Measurements from ENCODE around the gene POC1B. TPM values are rescaled to one million over a fixed set of nuclear protein-coding genes. Genes with fewer than 3 reads are reported as not detected.

Gene POC1B
- total RNA-seq, 1 donor from 2014 or later, result 13.1 TPM

GRCh38 chr12:89539426-89540223 is 13.8 kb upstream of the POC1B start:
- DNase-seq (ENCODE audit: low read depth in 2 of 2), result no peak

- no peak for DNase-seq (ENCODE audit: low read depth in 2 of 2)
Measured at GRCh38 chr12:89538897-89539296, 13.1 kb upstream of the POC1B start.

GRCh38 chr12:89537389-89537788 is 11.5 kb upstream of the POC1B start:
- DNase-seq (ENCODE audit: low read depth in 2 of 2), result no peak

GRCh38 chr12:89529738-89530137 is 3.9 kb upstream of the POC1B start:
- DNase-seq (ENCODE audit: low read depth in 2 of 2), result peak; percentile 72 to 73

GRCh38 chr12:89528434-89528833 is 2.6 kb upstream of the POC1B start:
- no peak for DNase-seq (ENCODE audit: low read depth in 2 of 2)

GRCh38 chr12:89525305-89525823 is 483 bp downstream of the POC1B start:
- DNase-seq (ENCODE audit: low read depth in 2 of 2), result peak in 1 of 2 donors; percentile 31

- peak; percentile 90 to 94 for DNase-seq (ENCODE audit: low read depth in 2 of 2)
Measured at GRCh38 chr12:89524541-89525304, 1.1 kb downstream of the POC1B start, which contains the start of gene GALNT4. Gene GALNT4, minus strand, starts transcription at chr12:89524796. Its CDS starts 247 bp downstream, at chr12:89524549.

- peak in 1 of 2 donors; percentile 29 for DNase-seq (ENCODE audit: low read depth in 2 of 2)
Measured at GRCh38 chr12:89523843-89524540, 1.9 kb downstream of the POC1B start.

- DNase-seq (ENCODE audit: low read depth in 2 of 2), result no peak
Measured at GRCh38 chr12:89523393-89523792, 2.5 kb downstream of the POC1B start.

- DNase-seq (ENCODE audit: low read depth in 2 of 2), result peak in 1 of 2 donors; percentile 52
Measured at GRCh38 chr12:89521364-89522223, 4.3 kb downstream of the POC1B start.

- no peak for DNase-seq (ENCODE audit: low read depth in 2 of 2)
Measured at GRCh38 chr12:89517720-89518119, 8.1 kb downstream of the POC1B start.

- DNase-seq (ENCODE audit: low read depth in 2 of 2), result no peak
Measured at GRCh38 chr12:89516633-89517032, 9.2 kb downstream of the POC1B start.

- DNase-seq (ENCODE audit: low read depth in 2 of 2), result no peak
Measured at GRCh38 chr12:89514751-89515150, 11.1 kb downstream of the POC1B start.

GRCh38 chr12:89513544-89513943 is 12.3 kb downstream of the POC1B start:
- no peak for DNase-seq (ENCODE audit: low read depth in 2 of 2)

GRCh38 chr12:89507015-89507824 is 18.6 kb downstream of the POC1B start:
- DNase-seq (ENCODE audit: low read depth in 2 of 2), result peak in 1 of 2 donors; percentile 10

GRCh38 chr12:89506050-89506449 is 19.8 kb downstream of the POC1B start:
- no peak for DNase-seq (ENCODE audit: low read depth in 2 of 2)

- DNase-seq (ENCODE audit: low read depth in 2 of 2), result no peak
Measured at GRCh38 chr12:89504560-89505346, 21.1 kb downstream of the POC1B start.

GRCh38 chr12:89501793-89502192 is 24.1 kb downstream of the POC1B start:
- peak; percentile 43 to 44 for DNase-seq (ENCODE audit: low read depth in 2 of 2)

- DNase-seq (ENCODE audit: low read depth in 2 of 2), result no peak
Measured at GRCh38 chr12:89499857-89500256, 26.0 kb downstream of the POC1B start.

Measured in lung microvascular endothelial cell (primary cell).